Trophoblast cell (in vitro differentiated cells and primary cell): ENCODE data around the gene KCTD5.
A peak's percentile ranks its signal among the peaks of the same experiment; 100 is the strongest.
"Not testable (repeated sequence)": the region's sequence is repeated elsewhere in the genome, so short reads cannot be mapped to it uniquely, and the experiment has no call there.

Experiments used
- DNase-seq, 2 donors: peaks; one replicate each; pipeline ENCODE4 v3.0.0-alpha.2; 2016
- H2AFZ ChIP-seq: 2 replicates; pipeline ENCODE4 v1.6.1; 2013; ENCODE audit warnings: low read length, moderate library complexity, mild to moderate bottlenecking; ENCODE audit not compliant: insufficient read depth, poor library complexity
- H2AK5ac ChIP-seq: 2 replicates; pipeline ENCODE4 v1.6.1; 2013; ENCODE audit warnings: mild to moderate bottlenecking, low read length
- H2BK120ac ChIP-seq: 2 replicates; pipeline ENCODE4 v1.6.1; 2013; ENCODE audit warnings: low read length, mild to moderate bottlenecking, moderate library complexity; ENCODE audit not compliant: insufficient read depth, poor library complexity
- H2BK12ac ChIP-seq: 2 replicates; pipeline ENCODE4 v1.6.1; 2013; ENCODE audit warnings: mild to moderate bottlenecking, low read length, moderate library complexity
- H2BK5ac ChIP-seq: 2 replicates; pipeline ENCODE4 v1.6.1; 2013; ENCODE audit warnings: low read length, low read depth, moderate library complexity, mild to moderate bottlenecking; ENCODE audit not compliant: poor library complexity
- H3K14ac ChIP-seq: 2 replicates; pipeline ENCODE4 v1.6.1; 2013; ENCODE audit warnings: mild to moderate bottlenecking, low read length
- H3K18ac ChIP-seq: 2 replicates; pipeline ENCODE4 v1.6.1; 2013; ENCODE audit warnings: mild to moderate bottlenecking, low read length
- H3K23ac ChIP-seq: 2 replicates; pipeline ENCODE4 v1.6.1; 2013; ENCODE audit warnings: low read length
- H3K27ac ChIP-seq: 2 replicates; pipeline ENCODE4 v1.5.1; 2013; ENCODE audit warnings: low read depth, mild to moderate bottlenecking, inconsistent platforms, low read length, moderate library complexity
- H3K27me3 ChIP-seq: 2 replicates; pipeline ENCODE4 v1.6.1; 2013; ENCODE audit warnings: inconsistent platforms, mild to moderate bottlenecking, low read length, moderate library complexity; ENCODE audit not compliant: insufficient read depth
- H3K36me3 ChIP-seq, 2 experiments: 1 replicate in 1 of 2; 2 replicates in 1 of 2; pipeline ENCODE4 v1.6.1; 2013; ENCODE audit warnings: low read length in 2 of 2, mild to moderate bottlenecking in 2 of 2, moderate library complexity in 1 of 2; ENCODE audit not compliant: insufficient read depth in 2 of 2, control insufficient read depth in 1 of 2
- H3K4ac ChIP-seq: 2 replicates; pipeline ENCODE4 v1.6.1; 2013; ENCODE audit warnings: low read depth, mild to moderate bottlenecking, low read length, moderate library complexity
- H3K4me1 ChIP-seq, 2 experiments: 1 replicate in 1 of 2; 2 replicates in 1 of 2; pipeline ENCODE4 v1.6.1; 2013; ENCODE audit warnings: low read length in 2 of 2, mild to moderate bottlenecking in 2 of 2, moderate library complexity in 1 of 2; ENCODE audit not compliant: insufficient read depth in 2 of 2, control insufficient read depth in 1 of 2
- H3K4me2 ChIP-seq: 2 replicates; pipeline ENCODE4 v1.6.1; 2013; ENCODE audit warnings: inconsistent platforms, mild to moderate bottlenecking, low read length, moderate library complexity
- H3K4me3 ChIP-seq: 2 replicates; pipeline ENCODE4 v1.5.1; 2013; ENCODE audit warnings: mild to moderate bottlenecking, low read depth, low read length, inconsistent platforms
- H3K79me1 ChIP-seq: one replicate; pipeline ENCODE4 v1.6.1; 2013; ENCODE audit warnings: low read length
- H3K79me2 ChIP-seq: 2 replicates; pipeline ENCODE4 v1.6.1; 2013; ENCODE audit warnings: low read length, mild to moderate bottlenecking; ENCODE audit not compliant: control insufficient read depth, insufficient read depth, poor library complexity
- H3K9ac ChIP-seq: 2 replicates; pipeline ENCODE4 v1.6.1; 2013; ENCODE audit warnings: mild to moderate bottlenecking, low read length
- H3K9me3 ChIP-seq: 2 replicates; pipeline ENCODE4 v1.6.1; 2013; ENCODE audit warnings: low read depth, mild to moderate bottlenecking, control low read depth, inconsistent platforms, low read length; ENCODE audit not compliant: insufficient read depth
- H4K12ac ChIP-seq: 2 replicates; pipeline ENCODE4 v1.6.1; 2013; ENCODE audit warnings: low read depth, mild to moderate bottlenecking, low read length, moderate library complexity
- H4K8ac ChIP-seq: 2 replicates; pipeline ENCODE4 v1.6.1; 2013; ENCODE audit warnings: low read depth, mild to moderate bottlenecking, low read length, moderate library complexity
- H4K91ac ChIP-seq: one replicate; pipeline ENCODE4 v1.6.1; 2013; ENCODE audit warnings: low read depth, mild to moderate bottlenecking, low read length, moderate library complexity
- WGBS: extraction: QIAGEN DNeasy Blood & Tissue Kit; methylation state at CpG from one replicate; pipeline ENCODE4 v1.1.7; 2013; ENCODE audit warnings: missing lambda C conversion rate; ENCODE audit not compliant: insufficient read length, insufficient coverage; ENCODE audit errors: extremely low coverage; 5-methylcytosine and 5-hydroxymethylcytosine counted together

Gene KCTD5

DNA sequence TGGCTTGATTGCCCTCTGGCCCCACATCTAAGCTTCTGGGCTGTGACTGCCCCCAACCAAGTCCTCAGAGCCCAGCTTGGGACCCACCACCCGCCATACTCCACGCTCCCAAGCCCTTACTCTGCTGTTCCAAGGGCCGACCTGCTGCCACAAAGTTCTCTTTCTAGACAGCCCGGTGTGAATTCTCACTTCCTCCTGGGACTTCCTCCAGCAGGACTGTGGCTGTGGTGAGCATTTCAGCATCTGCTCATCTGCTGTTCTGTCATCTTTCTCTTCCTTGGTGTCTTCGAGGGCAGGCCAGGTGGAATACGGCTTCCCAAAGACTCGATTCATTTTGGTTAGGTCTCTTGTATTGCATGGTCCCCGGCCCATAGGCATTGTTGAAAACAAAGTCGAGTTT is 3.8 kb downstream of the KCTD5 start:
- not testable (repeated sequence) for H4K8ac ChIP-seq, H3K79me2 ChIP-seq, H4K12ac ChIP-seq, H3K9ac ChIP-seq, H2BK5ac ChIP-seq, H3K27ac ChIP-seq, H3K9me3 ChIP-seq, H3K4ac ChIP-seq, H3K14ac ChIP-seq, H3K4me3 ChIP-seq, H2AK5ac ChIP-seq, H3K79me1 ChIP-seq, H4K91ac ChIP-seq, H3K4me2 ChIP-seq, H3K4me1 ChIP-seq, H3K27me3 ChIP-seq, H3K18ac ChIP-seq, DNase-seq, H2BK12ac ChIP-seq, H2AFZ ChIP-seq, H3K23ac ChIP-seq, H2BK120ac ChIP-seq
- no CpG with 5 or more reads among the region's 9 CpGs for WGBS
- H3K36me3 ChIP-seq: peaks cover 14 to 15% of the 10 kb centered on the region in 2 experiments

DNA sequence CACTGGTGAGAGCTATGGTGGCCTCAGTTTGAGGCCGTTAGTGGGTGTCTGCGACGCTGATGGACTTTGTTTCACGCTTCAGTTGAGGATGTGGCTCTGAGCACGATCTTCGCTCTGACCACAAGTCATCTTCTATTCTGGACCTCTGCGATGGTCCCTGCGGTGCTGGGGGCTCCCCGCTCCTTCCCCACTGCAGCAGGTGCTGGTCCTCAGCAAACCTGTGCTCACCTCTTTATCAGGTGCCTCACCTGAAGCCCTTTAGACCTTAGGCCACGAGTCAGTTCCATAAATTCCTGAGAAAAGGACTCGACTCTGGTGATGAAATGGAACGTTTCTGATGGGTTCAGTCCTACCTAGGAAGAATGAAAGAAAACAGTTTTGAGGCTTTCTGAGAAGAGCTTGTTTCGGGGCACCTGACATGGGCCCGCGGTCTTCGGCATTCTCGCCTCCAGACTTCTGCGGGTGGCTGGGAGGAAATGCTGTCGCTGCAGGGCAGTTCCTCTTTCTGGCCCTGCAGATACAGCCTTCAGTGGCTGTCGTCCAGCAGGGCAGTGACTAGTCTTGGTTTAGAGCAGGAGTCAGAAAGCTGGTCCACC is 4.7 kb downstream of the KCTD5 start:
- Histone ChIP-seq H3K79me1 (peaks cover 4% of the 10 kb centered on the region), H3K4ac (peak overlapping the region; percentile 39), H2AK5ac (no peak overlapping the region), H4K12ac (no peak overlapping the region), H3K4me1 (no peaks in the 10 kb centered on the region), H3K18ac (no peak overlapping the region), H2BK12ac (no peak overlapping the region), H3K27me3 (no peaks in the 10 kb centered on the region), H3K23ac (no peak overlapping the region), H3K9ac (no peak overlapping the region), H4K91ac (no peak overlapping the region), H3K9me3 (no peaks in the 10 kb centered on the region), H3K4me2 (no peak overlapping the region), H3K14ac (no peak overlapping the region), H2AFZ (no peak overlapping the region), H3K36me3 (peaks cover 22 to 24% of the 10 kb centered on the region in 2 experiments), H3K27ac (no peak overlapping the region), H2BK120ac (no peak overlapping the region), H3K4me3 (no peak overlapping the region), H3K79me2 (peaks cover 7% of the 10 kb centered on the region), H4K8ac (no peak overlapping the region), H2BK5ac (no peak overlapping the region)
- no CpG with 5 or more reads among the region's 20 CpGs for WGBS
- no peak for DNase-seq

DNA sequence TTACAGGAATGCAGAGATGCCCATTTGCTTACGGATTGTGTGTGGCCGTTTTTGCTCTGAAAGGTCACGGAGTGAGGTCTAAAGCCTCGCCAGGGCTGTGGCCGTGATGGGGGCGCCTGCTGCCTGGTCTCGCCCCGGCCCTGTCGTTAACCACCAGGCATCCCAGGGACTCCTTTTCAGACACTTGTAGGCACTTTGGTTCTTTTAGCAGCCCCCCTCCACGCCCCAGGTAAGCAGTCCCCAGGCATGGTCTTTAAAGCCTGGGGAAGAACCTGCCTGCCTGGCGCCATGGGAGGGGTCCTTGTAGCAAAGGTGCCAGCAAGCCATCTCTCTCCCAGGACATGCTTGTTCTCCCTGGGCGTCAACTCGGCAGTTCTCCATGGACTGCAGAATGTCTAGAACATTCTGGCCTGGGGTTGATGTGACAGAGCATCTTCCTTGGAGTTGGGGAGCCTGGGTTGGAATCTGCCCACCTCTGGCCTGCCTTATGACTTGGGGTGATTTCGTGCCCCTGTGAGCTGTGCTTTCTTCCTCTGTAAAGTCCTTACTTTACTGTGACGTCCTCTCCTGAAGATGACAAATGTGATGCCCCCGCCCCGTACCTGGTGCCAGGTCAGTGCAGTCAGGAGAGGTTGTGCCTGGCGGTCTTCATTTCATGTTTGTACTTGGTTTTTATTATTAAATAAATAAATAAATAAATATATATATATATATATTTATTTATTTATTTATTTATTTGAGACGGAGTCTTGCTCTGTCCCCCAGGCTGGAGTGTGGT is 5.4 kb downstream of the KCTD5 start:
- peak overlapping the region; percentile 53 for H3K9ac ChIP-seq
- no peak overlapping the region for H4K12ac ChIP-seq
- no peak overlapping the region for H4K8ac ChIP-seq
- no peaks in the 10 kb centered on the region for H3K4me1 ChIP-seq
- H2BK120ac ChIP-seq: no peak overlapping the region
- H3K18ac ChIP-seq: peak overlapping the region; percentile 14
- no peak overlapping the region for H3K14ac ChIP-seq
- H3K23ac ChIP-seq: no peak overlapping the region
- H4K91ac ChIP-seq: no peak overlapping the region
- DNase-seq: no peak
- no peaks in the 10 kb centered on the region for H3K27me3 ChIP-seq
- H3K9me3 ChIP-seq: no peaks in the 10 kb centered on the region
- H3K4me3 ChIP-seq: no peak overlapping the region
- no peak overlapping the region for H2BK5ac ChIP-seq
- H3K27ac ChIP-seq: no peak overlapping the region
- no peaks in the 10 kb centered on the region for H3K79me1 ChIP-seq
- WGBS: no CpG with 5 or more reads among the region's 19 CpGs
- peaks cover 2% of the 10 kb centered on the region for H3K79me2 ChIP-seq
- no peak overlapping the region for H2BK12ac ChIP-seq
- peak overlapping the region; percentile 39 for H3K4ac ChIP-seq
- H2AK5ac ChIP-seq: no peak overlapping the region
- H3K36me3 ChIP-seq: peaks cover 27 to 29% of the 10 kb centered on the region in 2 experiments
- H3K4me2 ChIP-seq: no peak overlapping the region
- H2AFZ ChIP-seq: no peak overlapping the region

DNA sequence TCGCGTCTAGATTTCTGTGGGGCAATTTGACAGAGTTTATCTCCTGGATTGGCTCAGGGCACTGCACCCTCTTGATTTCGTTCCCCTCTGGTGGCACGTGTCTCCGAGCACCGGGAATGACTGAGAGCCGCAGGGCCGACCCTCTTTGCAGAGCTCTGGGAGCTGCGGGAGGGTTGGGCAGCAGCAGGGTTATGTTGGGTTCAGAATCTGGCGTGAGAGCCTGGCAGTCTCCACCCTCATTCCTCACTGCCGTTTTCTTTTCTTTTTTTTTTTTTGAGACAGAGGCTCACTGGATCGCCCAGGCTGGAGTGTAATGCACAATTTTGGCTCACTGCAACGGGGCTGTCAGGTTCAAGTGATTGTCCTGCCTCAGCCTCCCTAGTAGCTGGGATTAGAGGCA is 7.1 kb downstream of the KCTD5 start:
- H2AFZ ChIP-seq, H4K12ac ChIP-seq, H3K4me2 ChIP-seq, H3K14ac ChIP-seq, H3K23ac ChIP-seq, H3K79me2 ChIP-seq, H2BK5ac ChIP-seq, H4K91ac ChIP-seq, H3K18ac ChIP-seq, H2BK12ac ChIP-seq, H2BK120ac ChIP-seq, H3K4me1 ChIP-seq, H3K27me3 ChIP-seq, H3K27ac ChIP-seq, DNase-seq, H3K4me3 ChIP-seq, H4K8ac ChIP-seq, H3K4ac ChIP-seq, H3K9ac ChIP-seq, H3K79me1 ChIP-seq, H3K9me3 ChIP-seq, H2AK5ac ChIP-seq: not testable (repeated sequence)
- no CpG with 5 or more reads among the region's 13 CpGs for WGBS
- peaks cover 27 to 30% of the 10 kb centered on the region in 2 experiments for H3K36me3 ChIP-seq
